Measurements from ENCODE around the gene GRIK2. TPM values are rescaled to one million over a fixed set of nuclear protein-coding genes. Genes with fewer than 3 reads are reported as not detected.

GRIK2 gene
- total and polyA plus RNA-seq, 12 donors = 0.09 to 10.6 (median 1.9) TPM

DNA sequence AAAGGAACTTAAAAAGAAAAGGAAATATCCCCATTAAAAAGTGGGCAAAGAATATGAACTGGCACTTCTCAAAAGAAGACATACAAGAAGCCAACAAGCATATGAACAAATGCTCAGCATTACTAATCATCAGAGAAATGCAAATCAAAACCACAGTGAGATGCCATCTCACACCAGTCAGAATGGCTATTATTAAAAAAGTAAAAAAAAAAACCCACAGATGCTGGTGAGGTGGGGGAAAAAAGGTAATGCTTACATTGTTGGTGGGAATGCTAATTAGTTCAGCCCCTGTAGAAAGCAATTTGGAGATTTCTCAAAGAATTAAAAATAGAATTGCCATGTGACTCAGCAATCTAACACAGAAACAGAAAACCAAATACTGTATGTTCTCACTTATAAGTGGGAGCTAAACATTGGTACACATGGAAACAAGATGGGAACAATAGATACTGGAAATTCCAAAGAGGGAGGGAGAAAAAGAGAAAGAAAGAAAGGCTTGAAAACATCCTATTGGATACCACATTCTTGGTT lies 437.1 kb downstream of the GRIK2 start:
- no peak overlapping the region for H3K27ac ChIP-seq
- H3K4me3 ChIP-seq = no peak overlapping the region
- DNase-seq = no peak
- no peaks in the 10 kb centered on the region for H3K36me3 ChIP-seq (replicated peaks in 1 of 2)
- TF ChIP-seq, protein P1, sequence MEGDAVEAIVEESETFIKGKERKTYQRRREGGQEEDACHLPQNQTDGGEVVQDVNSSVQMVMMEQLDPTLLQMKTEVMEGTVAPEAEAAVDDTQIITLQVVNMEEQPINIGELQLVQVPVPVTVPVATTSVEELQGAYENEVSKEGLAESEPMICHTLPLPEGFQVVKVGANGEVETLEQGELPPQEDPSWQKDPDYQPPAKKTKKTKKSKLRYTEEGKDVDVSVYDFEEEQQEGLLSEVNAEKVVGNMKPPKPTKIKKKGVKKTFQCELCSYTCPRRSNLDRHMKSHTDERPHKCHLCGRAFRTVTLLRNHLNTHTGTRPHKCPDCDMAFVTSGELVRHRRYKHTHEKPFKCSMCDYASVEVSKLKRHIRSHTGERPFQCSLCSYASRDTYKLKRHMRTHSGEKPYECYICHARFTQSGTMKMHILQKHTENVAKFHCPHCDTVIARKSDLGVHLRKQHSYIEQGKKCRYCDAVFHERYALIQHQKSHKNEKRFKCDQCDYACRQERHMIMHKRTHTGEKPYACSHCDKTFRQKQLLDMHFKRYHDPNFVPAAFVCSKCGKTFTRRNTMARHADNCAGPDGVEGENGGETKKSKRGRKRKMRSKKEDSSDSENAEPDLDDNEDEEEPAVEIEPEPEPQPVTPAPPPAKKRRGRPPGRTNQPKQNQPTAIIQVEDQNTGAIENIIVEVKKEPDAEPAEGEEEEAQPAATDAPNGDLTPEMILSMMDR (IDR thresholded peaks at IDR 0.05) = no peak
- TF ChIP-seq POLR2A (IDR thresholded peaks at IDR 0.05) = no peak
- H3K4me1 ChIP-seq (replicated peaks in 1 of 2) = no peaks in the 10 kb centered on the region
- H3K27me3 ChIP-seq = no peaks in the 10 kb centered on the region
- no peaks in the 10 kb centered on the region for H3K9me3 ChIP-seq (replicated peaks in 1 of 3)
- intact Hi-C loops (cut with DNase I) = no loop called here

DNA sequence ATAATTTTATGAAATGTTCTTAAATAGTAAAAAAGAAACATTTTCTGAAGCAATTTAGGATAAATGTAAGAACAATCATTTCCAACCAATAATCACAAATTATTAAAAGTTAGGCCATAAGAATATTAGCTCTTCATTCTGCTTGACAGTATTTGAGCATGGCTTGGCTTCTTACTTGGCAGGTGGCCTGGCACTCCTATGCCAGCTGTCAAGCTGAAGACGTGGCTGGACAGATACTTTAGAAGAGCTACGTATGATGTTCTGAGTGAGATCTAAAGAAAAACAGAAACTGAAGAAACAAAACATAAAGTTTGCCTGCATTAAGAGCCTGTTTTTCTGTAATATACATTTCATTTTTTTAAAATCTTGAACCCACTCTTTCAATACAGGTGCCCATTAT lies 438.9 kb downstream of the GRIK2 start:
- WGBS, 4 donors = 57 to 65% (median 63%) methylated on average over 2 of the region's 2 CpGs
- no peaks in the 10 kb centered on the region for H3K36me3 ChIP-seq (replicated peaks in 1 of 2)
- intact Hi-C loops (cut with DNase I) = no loop called here

DNA sequence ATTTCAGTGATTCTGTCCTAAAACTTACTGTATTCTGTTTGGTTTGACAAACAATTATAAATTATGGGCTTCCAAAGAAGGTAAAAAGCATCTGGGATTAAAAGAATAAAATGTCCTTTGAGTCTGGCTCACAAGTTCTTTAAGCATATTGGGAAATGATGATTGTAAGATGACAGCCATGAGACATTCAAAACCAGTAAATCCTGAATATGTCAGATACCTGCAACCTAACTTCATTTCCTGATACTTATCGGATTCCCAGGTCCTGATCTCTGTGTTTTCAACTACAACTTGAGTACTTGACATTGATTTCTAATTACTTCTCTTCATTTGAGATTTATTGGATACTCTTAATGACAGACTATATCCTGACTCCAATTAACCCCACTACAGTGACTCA lies 446.6 kb downstream of the GRIK2 start:
- 73 to 89% (median 84%) methylated on average over 1 of the region's 1 CpG for WGBS, 4 donors
- intact Hi-C loops (cut with DNase I) = no loop called here
- Histone ChIP-seq H3K36me3 (replicated peaks in 1 of 2) (no peaks in the 10 kb centered on the region), H3K27me3 (no peaks in the 10 kb centered on the region), H3K9me3 (replicated peaks in 1 of 3) (no peaks in the 10 kb centered on the region), H3K4me1 (replicated peaks in 1 of 2) (no peaks in the 10 kb centered on the region), H3K4me3 (no peak overlapping the region), H3K27ac (no peak overlapping the region)
- TF ChIP-seq, protein P1 (IDR thresholded peaks at IDR 0.05) = no peak
- no peak for TF ChIP-seq POLR2A (IDR thresholded peaks at IDR 0.05)
- no peak for DNase-seq

More for the DNA sequence above, 438.9 kb downstream of the GRIK2 start:
- Histone ChIP-seq H3K9me3 (replicated peaks in 1 of 3) (no peaks in the 10 kb centered on the region), H3K4me3 (no peak overlapping the region), H3K4me1 (replicated peaks in 1 of 2) (no peaks in the 10 kb centered on the region), H3K27me3 (no peaks in the 10 kb centered on the region), H3K27ac (no peak overlapping the region)
- TF ChIP-seq, protein P1 (IDR thresholded peaks at IDR 0.05) = no peak
- no peak for TF ChIP-seq POLR2A (IDR thresholded peaks at IDR 0.05)
- no peak for DNase-seq

DNA sequence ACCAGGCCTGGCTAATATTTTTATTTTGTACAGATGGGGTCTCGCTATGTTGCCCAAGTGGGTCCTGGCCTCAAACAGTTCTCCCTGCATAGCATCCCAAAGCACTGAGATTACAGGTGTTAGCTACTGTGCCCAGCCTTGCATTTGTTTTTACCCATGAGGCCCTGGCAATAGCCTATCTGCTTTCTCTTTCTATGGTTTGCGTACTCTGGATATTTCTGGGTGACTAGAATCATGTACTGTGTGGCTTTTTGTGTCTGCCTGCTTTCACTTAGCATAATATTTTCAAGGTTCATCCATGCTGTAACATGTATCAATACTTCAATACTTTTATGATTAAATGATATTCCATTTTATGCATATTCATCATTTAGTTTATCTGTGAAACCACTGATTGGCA lies 451.7 kb downstream of the GRIK2 start:
- intact Hi-C loops (cut with DNase I) = no loop called here
- TF ChIP-seq POLR2A (IDR thresholded peaks at IDR 0.05) = no peak
- TF ChIP-seq, protein P1 (IDR thresholded peaks at IDR 0.05) = no peak
- Histone ChIP-seq H3K9me3 (replicated peaks in 1 of 3) (no peaks in the 10 kb centered on the region), H3K4me3 (no peak overlapping the region), H3K27me3 (no peaks in the 10 kb centered on the region), H3K36me3 (replicated peaks in 1 of 2) (no peaks in the 10 kb centered on the region), H3K27ac (no peak overlapping the region), H3K4me1 (replicated peaks in 1 of 2) (no peaks in the 10 kb centered on the region)
- no peak for DNase-seq
- WGBS, 4 donors = 0 to 53% (median 49%) methylated on average over 2 of the region's 2 CpGs

Data from adrenal gland (tissue), 12 donors.